H1 (cell line): ENCODE measurements around the gene ADPRS. TPM values are rescaled to one million over a fixed set of nuclear protein-coding genes. Genes with fewer than 3 reads are reported as not detected.

ENCODE experiments used
- BACH1 ChIP-seq: IDR thresholded peaks from 2 replicates; pipeline ENCODE4 v1.6.1; 2012; ENCODE audit warnings: low read length, improper control_type of control experiment
- CHD1 ChIP-seq: IDR thresholded peaks from 2 replicates; pipeline ENCODE4 v1.6.1; 2012; ENCODE audit warnings: low read depth, low read length, improper control_type of control experiment
- JUND ChIP-seq: IDR thresholded peaks from 2 replicates; pipeline ENCODE4 v1.6.1; 2011; ENCODE audit warnings: mild to moderate bottlenecking, improper control_type of control experiment, low read length
- KDM4A ChIP-seq: IDR thresholded peaks from one replicate; pipeline ENCODE4 v1.7.1; 2012; ENCODE audit warnings: low read depth, mild to moderate bottlenecking, moderate library complexity, low read length, inconsistent platforms; ENCODE audit not compliant: severe bottlenecking
- SIX5 ChIP-seq: IDR thresholded peaks from 2 replicates; pipeline ENCODE4 v1.6.1; 2011; ENCODE audit warnings: mild to moderate bottlenecking, low read depth, low read length
- polyA plus RNA-seq, 7 experiments: library from polyadenylated mRNA; depleted of rRNA in 3 of 7; stranded (reverse) in 5 of 7; unstranded in 2 of 7; fragments of >200 nt in 5 of 7; fragments of 200-250 nt in 2 of 7; gene quantifications; 1 replicate in 5 of 7; 2 replicates in 1 of 7; 4 replicates in 1 of 7; pipeline versions ENCODE4 v1.2.1 to v1.2.3, GENCODE V29; 2011 to 2013; ENCODE audit warnings: missing spikeins in 2 of 7, mixed read lengths in 2 of 7
- total RNA-seq: library from RNA; stranded (reverse); fragmentation: NEBNext Ultra II Directional; extraction: Animal tissue kit (Norgen Biotek cat#: 25700); gene quantifications from 2 replicates; pipeline ENCODE4 v1.2.1, GENCODE V29; 2021
- TF ChIP-seq, protein P1 (sequence below): fragments of 300-600 bp; sonication (generic); IDR thresholded peaks from 2 replicates; pipeline ENCODE4 v1.7.1; 2012; ENCODE audit warnings: low read length, moderate library complexity, mild to moderate bottlenecking, inconsistent platforms; ENCODE audit not compliant: insufficient replicate concordance
- TF ChIP-seq, protein P2 (sequence below): IDR thresholded peaks from 2 replicates; pipeline ENCODE4 v1.6.1; 2012; ENCODE audit warnings: inconsistent platforms

ADPRS gene
- total and polyA plus RNA-seq, 2 of the 8 experiments (the other 6 are each of a cell fraction or from before 2014, with no cell fraction given) = 22.9 to 38.1 TPM

DNA sequence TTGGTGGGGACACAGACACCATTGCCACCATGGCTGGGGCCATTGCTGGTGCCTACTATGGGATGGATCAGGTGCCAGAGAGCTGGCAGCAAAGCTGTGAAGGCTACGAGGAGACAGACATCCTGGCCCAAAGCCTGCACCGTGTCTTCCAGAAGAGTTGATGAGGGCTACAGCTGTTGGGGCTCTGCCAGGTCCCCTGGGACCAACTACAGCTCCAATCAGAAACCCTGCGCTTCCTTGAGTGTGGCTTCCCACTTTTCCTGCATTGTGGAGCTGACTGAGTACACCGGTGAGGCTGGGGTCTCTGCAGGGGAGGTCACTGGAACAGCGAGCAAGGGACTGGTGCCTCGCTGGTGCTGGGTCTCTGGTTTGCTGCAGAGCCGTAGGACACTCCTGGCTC is 4.5 kb downstream of the ADPRS start (continued):
- TF ChIP-seq, protein P1, sequence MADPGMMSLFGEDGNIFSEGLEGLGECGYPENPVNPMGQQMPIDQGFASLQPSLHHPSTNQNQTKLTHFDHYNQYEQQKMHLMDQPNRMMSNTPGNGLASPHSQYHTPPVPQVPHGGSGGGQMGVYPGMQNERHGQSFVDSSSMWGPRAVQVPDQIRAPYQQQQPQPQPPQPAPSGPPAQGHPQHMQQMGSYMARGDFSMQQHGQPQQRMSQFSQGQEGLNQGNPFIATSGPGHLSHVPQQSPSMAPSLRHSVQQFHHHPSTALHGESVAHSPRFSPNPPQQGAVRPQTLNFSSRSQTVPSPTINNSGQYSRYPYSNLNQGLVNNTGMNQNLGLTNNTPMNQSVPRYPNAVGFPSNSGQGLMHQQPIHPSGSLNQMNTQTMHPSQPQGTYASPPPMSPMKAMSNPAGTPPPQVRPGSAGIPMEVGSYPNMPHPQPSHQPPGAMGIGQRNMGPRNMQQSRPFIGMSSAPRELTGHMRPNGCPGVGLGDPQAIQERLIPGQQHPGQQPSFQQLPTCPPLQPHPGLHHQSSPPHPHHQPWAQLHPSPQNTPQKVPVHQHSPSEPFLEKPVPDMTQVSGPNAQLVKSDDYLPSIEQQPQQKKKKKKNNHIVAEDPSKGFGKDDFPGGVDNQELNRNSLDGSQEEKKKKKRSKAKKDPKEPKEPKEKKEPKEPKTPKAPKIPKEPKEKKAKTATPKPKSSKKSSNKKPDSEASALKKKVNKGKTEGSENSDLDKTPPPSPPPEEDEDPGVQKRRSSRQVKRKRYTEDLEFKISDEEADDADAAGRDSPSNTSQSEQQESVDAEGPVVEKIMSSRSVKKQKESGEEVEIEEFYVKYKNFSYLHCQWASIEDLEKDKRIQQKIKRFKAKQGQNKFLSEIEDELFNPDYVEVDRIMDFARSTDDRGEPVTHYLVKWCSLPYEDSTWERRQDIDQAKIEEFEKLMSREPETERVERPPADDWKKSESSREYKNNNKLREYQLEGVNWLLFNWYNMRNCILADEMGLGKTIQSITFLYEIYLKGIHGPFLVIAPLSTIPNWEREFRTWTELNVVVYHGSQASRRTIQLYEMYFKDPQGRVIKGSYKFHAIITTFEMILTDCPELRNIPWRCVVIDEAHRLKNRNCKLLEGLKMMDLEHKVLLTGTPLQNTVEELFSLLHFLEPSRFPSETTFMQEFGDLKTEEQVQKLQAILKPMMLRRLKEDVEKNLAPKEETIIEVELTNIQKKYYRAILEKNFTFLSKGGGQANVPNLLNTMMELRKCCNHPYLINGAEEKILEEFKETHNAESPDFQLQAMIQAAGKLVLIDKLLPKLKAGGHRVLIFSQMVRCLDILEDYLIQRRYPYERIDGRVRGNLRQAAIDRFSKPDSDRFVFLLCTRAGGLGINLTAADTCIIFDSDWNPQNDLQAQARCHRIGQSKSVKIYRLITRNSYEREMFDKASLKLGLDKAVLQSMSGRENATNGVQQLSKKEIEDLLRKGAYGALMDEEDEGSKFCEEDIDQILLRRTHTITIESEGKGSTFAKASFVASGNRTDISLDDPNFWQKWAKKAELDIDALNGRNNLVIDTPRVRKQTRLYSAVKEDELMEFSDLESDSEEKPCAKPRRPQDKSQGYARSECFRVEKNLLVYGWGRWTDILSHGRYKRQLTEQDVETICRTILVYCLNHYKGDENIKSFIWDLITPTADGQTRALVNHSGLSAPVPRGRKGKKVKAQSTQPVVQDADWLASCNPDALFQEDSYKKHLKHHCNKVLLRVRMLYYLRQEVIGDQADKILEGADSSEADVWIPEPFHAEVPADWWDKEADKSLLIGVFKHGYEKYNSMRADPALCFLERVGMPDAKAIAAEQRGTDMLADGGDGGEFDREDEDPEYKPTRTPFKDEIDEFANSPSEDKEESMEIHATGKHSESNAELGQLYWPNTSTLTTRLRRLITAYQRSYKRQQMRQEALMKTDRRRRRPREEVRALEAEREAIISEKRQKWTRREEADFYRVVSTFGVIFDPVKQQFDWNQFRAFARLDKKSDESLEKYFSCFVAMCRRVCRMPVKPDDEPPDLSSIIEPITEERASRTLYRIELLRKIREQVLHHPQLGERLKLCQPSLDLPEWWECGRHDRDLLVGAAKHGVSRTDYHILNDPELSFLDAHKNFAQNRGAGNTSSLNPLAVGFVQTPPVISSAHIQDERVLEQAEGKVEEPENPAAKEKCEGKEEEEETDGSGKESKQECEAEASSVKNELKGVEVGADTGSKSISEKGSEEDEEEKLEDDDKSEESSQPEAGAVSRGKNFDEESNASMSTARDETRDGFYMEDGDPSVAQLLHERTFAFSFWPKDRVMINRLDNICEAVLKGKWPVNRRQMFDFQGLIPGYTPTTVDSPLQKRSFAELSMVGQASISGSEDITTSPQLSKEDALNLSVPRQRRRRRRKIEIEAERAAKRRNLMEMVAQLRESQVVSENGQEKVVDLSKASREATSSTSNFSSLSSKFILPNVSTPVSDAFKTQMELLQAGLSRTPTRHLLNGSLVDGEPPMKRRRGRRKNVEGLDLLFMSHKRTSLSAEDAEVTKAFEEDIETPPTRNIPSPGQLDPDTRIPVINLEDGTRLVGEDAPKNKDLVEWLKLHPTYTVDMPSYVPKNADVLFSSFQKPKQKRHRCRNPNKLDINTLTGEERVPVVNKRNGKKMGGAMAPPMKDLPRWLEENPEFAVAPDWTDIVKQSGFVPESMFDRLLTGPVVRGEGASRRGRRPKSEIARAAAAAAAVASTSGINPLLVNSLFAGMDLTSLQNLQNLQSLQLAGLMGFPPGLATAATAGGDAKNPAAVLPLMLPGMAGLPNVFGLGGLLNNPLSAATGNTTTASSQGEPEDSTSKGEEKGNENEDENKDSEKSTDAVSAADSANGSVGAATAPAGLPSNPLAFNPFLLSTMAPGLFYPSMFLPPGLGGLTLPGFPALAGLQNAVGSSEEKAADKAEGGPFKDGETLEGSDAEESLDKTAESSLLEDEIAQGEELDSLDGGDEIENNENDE = no peak
- TF ChIP-seq BACH1 (no peak), JUND (no peak), SIX5 (no peak), KDM4A (no peak), CHD1 (no peak)
- TF ChIP-seq, protein P2, sequence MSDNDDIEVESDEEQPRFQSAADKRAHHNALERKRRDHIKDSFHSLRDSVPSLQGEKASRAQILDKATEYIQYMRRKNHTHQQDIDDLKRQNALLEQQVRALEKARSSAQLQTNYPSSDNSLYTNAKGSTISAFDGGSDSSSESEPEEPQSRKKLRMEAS = no peak
